Vagina (tissue), 2 donors: ENCODE measurements around the gene MIOS. TPM values are rescaled to one million over a fixed set of nuclear protein-coding genes. Genes with fewer than 3 reads are reported as not detected.
"Not testable (repeated sequence)": the region's sequence is repeated elsewhere in the genome, so short reads cannot be mapped to it uniquely, and the experiment has no call there.

Experiments
- DNase-seq, 2 donors: peaks; one replicate each; pipeline ENCODE4 v3.0.0-alpha.2; 2017; ENCODE audit errors: extremely low spot score in 2 of 2
- H3K27ac ChIP-seq: fragments of 200-600 bp; sonication (generic); one replicate; pipeline ENCODE4 v1.5.1; 2019
- H3K27me3 ChIP-seq: fragments of 200-600 bp; sonication (generic); one replicate; pipeline ENCODE4 v1.5.1; 2019
- H3K36me3 ChIP-seq, 2 donors: fragments of 200-600 bp; sonication (generic); one replicate each; pipeline ENCODE4 v1.5.1; 2017 to 2019
- H3K4me1 ChIP-seq: fragments of 200-600 bp; sonication (generic); one replicate; pipeline ENCODE4 v1.5.1; 2019
- H3K4me3 ChIP-seq, 2 donors: fragments of 200-600 bp; sonication (generic); 1 replicate in 1 of 2; 2 replicates in 1 of 2; pipeline ENCODE4 v1.5.1; 2016 to 2019
- H3K9me3 ChIP-seq: fragments of 200-600 bp; sonication (generic); one replicate; pipeline ENCODE4 v1.5.1; 2019
- POLR2A ChIP-seq, 2 donors: fragments of 450-650 bp; IDR thresholded peaks; one replicate each; pipeline ENCODE4 v1.6.1; 2017; ENCODE audit warnings: antibody characterized with exemption in 2 of 2, mild to moderate bottlenecking in 2 of 2, moderate library complexity in 2 of 2
- POLR2AphosphoS5 ChIP-seq, 2 donors: sonication (generic); formaldehyde crosslinking; IDR thresholded peaks; one replicate each; pipeline ENCODE4 v1.9.0; 2017; ENCODE audit warnings: antibody characterized with exemption in 2 of 2, mild to moderate bottlenecking in 2 of 2, low read depth in 1 of 2; ENCODE audit not compliant: insufficient read depth in 1 of 2
- intact Hi-C: fragments of 100-400 bp; cut with DNase I; formaldehyde crosslinking; loops from one replicate; pipeline ENCODE4 v1.15.1; 2023
- total RNA-seq: library from RNA; depleted of rRNA; stranded (reverse); fragments of >200 nt; gene quantifications from one replicate; pipeline ENCODE4 v1.2.3, GENCODE V29; 2016
- TF ChIP-seq, protein P1 (sequence below), 3 experiments: fragments of 450-650 bp in 2 of 3; fragments of 200-600 bp in 1 of 3; sonication (generic) in 1 of 3; IDR thresholded peaks; one replicate each; pipeline ENCODE4 v1.5.1; 2017 to 2019; ENCODE audit warnings: antibody characterized with exemption in 3 of 3, mild to moderate bottlenecking in 2 of 3, moderate library complexity in 2 of 3

MIOS gene
- total RNA-seq, 1 donor from 2014 or later: 50.1 TPM

DNA sequence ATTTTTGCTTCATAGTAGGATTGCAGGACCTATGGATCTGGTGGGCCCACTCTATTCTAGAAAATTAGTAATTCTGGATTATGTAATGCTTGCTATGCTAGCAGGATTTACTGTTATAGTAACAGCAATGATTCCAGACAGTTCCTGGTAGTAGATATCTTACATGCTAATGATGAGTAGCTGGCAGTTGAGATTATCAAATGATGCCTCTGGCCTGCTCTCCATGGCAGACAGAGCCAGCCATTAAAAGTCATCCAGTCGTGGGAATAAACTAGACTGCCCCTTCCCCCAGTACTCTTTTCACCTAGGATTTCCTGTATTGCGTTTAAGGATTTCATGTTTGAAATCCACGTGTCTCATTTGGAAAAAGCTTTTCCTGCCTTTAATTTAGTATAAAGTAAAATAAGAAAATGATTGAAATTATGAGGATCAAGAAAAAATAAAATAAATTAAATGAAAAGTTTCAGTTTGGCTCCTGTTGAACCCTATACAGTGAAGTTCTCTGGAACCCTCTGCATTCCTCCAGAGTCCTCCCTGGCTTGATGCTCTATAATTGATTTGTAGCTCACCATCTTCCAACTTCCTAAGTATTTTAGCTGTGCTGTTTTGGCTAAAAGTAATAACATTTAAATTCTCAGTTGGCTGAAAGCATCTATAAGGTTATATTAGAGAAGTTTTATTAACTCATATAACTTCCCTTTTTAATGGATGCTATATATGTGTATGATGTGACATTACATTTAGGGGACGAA, 88.5 kb downstream of the MIOS start:
- intact Hi-C loops: no loop called here
- no peak for TF ChIP-seq POLR2AphosphoS5 (IDR thresholded peaks at IDR 0.05; ENCODE audit: insufficient read depth in 1 of 2, low read depth in 1 of 2)
- TF ChIP-seq, protein P1, sequence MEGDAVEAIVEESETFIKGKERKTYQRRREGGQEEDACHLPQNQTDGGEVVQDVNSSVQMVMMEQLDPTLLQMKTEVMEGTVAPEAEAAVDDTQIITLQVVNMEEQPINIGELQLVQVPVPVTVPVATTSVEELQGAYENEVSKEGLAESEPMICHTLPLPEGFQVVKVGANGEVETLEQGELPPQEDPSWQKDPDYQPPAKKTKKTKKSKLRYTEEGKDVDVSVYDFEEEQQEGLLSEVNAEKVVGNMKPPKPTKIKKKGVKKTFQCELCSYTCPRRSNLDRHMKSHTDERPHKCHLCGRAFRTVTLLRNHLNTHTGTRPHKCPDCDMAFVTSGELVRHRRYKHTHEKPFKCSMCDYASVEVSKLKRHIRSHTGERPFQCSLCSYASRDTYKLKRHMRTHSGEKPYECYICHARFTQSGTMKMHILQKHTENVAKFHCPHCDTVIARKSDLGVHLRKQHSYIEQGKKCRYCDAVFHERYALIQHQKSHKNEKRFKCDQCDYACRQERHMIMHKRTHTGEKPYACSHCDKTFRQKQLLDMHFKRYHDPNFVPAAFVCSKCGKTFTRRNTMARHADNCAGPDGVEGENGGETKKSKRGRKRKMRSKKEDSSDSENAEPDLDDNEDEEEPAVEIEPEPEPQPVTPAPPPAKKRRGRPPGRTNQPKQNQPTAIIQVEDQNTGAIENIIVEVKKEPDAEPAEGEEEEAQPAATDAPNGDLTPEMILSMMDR (IDR thresholded peaks at IDR 0.05): no peak
- TF ChIP-seq POLR2A (IDR thresholded peaks at IDR 0.05): no peak

DNA sequence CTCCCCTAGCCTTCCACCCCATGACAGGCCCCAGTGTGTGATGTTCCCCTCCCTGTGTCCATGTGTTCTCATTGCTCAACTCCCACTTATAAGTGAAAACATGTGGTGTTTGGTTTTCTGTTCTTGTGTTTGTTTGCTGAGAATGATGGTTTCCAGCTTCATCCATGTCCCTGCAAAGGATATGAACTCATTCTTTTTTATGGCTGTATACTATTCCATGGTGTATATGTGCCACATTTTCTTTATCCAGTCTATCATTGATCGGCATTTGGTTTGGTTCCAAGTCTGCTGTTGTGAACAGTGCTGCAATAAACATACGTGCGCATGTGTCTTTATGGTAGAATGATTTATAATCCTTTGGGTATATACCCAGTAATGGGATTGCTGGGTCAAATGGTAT, 89.8 kb downstream of the MIOS start:
- H3K27ac ChIP-seq, H3K36me3 ChIP-seq, H3K9me3 ChIP-seq, intact Hi-C loops, H3K27me3 ChIP-seq, DNase-seq, H3K4me3 ChIP-seq: not testable (repeated sequence)
- peaks cover 15% of the 10 kb centered on the region for H3K4me1 ChIP-seq

More for the DNA sequence above, 88.5 kb downstream of the MIOS start:
- DNase-seq: no peak
- no peaks in the 10 kb centered on the region for H3K9me3 ChIP-seq
- peaks cover 15% of the 10 kb centered on the region for H3K4me1 ChIP-seq
- no peaks in the 10 kb centered on the region for H3K36me3 ChIP-seq
- no peak overlapping the region for H3K4me3 ChIP-seq
- no peak overlapping the region for H3K27ac ChIP-seq
- no peaks in the 10 kb centered on the region for H3K27me3 ChIP-seq

Other genes with a start within 250 kb of the MIOS start
- gene COL28A1, start 31.0 kb upstream of the MIOS start, total RNA-seq: 5.4 TPM
- 6.9 TPM for gene UMAD1, start 73.9 kb downstream of the MIOS start, total RNA-seq
- gene RPA3, start 151.7 kb downstream of the MIOS start, total RNA-seq: 12.3 TPM